ENCODE results near the gene ZNF423.

The ZNF423 gene

GRCh38 chr16:49618955-49619354 is 237.0 kb downstream of the ZNF423 start:
- DNase-seq: no peak

DNA sequence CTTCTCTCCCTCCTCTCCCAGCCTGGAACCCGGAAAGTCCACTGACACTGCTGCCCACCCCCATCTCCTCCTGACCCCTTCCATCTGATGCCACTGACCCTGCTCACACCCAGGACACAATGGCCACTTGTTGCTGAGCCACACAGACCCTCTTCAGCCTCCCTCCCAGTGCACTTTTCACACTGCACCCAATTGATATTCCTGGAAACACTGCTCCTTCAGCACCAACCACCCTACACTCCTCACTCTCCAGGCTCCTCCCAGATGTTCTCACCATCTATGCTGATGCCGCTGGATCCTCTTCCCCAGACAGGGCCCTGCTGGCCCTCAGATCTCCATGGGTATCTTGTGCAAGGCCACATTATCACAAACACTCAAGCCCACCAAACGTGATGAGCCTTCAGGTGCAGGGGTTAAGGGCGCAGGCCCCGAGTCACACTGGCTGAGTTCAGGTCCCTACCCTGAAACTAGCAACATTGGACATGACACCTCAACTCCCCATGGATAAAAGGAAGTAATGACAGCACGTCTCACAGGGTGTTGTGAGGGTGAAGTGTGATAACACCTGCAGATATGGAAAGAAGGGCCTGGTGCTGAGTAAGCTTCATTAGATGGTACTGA is 238.1 kb downstream of the ZNF423 start:
- DNase-seq: no peak

- DNase-seq: no peak
Observed at GRCh38 chr16:49617016-49617629, 238.8 kb downstream of the ZNF423 start.

DNA sequence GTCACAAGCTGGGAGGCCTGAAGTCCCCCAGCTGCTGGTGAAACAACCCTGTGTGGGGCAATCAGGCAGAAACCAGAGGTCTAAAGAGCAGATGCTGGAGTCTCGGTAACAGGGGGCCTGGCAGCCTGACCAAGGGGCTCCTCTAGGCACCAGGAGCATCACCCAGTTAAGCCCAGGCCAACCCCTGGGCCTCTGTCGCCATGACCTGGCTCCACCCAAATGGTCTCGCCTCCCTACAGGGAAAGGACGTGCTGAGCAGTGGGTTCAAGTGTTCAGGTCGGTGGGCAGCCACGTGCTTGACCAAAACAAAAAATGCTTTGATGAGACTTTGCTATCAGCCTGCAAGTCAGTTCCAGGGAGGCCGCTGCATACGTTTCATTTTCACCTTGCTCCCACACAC is 240.3 kb downstream of the ZNF423 start:
- no peak for DNase-seq

- DNase-seq: no peak
Observed at GRCh38 chr16:49610983-49611382, 244.9 kb downstream of the ZNF423 start.

DNA sequence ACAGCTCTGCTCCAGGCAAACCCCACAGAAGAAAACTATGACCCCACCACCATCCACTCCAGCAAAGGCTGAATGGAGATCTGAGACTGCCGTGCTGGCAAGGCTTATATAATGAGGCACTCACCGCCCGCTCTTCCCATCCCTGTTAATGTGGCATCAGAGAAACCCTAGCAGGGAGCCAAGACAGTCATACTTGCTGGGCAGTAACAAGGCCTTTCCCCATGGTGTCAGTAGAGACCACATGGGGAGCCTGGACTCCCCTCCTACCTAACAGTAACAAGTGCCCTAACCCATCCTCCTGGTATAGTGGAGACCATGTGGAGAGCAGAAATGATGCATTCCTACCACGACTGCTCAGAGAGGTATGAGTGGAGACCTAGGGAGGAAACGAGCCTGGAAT is 247.1 kb downstream of the ZNF423 start:
- no peak for DNase-seq

GRCh38 chr16:49608098-49608497 is 247.8 kb downstream of the ZNF423 start:
- DNase-seq: no peak

DNA sequence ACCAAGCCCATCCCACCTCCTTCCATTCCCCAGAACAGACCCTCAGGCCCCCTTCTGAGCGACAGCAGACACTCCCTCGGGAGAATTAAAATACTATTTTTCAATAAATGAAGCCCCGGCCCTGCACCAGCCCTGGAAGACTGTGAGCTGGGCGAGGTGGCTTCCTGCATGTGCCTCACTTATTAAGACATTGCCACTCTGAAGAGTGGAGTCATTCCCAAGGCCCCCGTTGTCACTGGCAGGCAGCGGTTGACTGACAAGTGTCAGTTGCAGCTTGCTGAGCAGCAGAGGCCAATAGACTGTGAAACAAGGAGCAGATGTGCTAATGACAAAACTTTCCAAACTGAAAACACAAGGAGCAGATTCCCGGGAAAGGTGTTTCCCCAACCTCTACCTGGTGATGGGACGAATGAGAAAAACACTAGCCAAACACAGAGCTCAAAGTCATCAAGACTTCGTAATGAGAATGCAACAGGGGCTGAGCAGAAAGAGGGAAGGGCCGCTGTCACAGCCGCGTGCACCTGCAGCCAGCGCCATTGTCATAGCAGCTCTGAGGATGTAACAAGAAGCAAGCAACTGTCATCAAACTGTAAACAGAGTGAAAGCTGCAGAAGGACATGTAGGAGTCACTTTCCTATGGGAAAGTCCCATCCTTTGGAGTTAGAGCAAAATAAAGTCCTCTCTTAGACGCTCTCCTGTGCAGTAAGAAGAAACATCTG is 250.2 kb downstream of the ZNF423 start:
- no peak for DNase-seq

GRCh38 chr16:49604602-49605001 is 251.3 kb downstream of the ZNF423 start:
- DNase-seq: no peak

DNA sequence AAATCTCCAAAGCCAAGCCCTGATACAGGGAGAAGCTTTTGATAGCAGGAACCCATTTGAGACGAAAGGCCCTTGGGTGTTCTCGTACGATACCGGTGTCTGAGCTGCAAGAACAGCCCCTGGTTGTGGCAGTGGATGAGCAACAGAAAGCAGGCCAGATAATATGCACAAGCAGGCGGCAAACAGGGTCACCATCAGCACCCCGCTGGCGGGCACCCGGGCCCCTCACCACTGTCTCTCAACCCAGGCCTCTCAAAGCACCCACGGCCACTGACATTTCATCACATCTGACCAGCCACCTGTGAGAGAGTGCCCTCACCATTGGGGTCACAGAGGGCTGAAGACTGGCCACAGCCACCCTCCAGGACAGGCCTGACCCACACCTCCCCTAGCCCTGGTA is 252.0 kb downstream of the ZNF423 start:
- DNase-seq: no peak

- DNase-seq: no peak
Observed at GRCh38 chr16:49602976-49603310, 253.0 kb downstream of the ZNF423 start.

- DNase-seq: no peak
Observed at GRCh38 chr16:49602201-49602975, 253.5 kb downstream of the ZNF423 start.

GRCh38 chr16:49601576-49601975 is 254.3 kb downstream of the ZNF423 start:
- no peak for DNase-seq

GRCh38 chr16:49600976-49601375 is 254.9 kb downstream of the ZNF423 start:
- DNase-seq: no peak

- DNase-seq: no peak
Observed at GRCh38 chr16:49600536-49600935, 255.4 kb downstream of the ZNF423 start.

DNA sequence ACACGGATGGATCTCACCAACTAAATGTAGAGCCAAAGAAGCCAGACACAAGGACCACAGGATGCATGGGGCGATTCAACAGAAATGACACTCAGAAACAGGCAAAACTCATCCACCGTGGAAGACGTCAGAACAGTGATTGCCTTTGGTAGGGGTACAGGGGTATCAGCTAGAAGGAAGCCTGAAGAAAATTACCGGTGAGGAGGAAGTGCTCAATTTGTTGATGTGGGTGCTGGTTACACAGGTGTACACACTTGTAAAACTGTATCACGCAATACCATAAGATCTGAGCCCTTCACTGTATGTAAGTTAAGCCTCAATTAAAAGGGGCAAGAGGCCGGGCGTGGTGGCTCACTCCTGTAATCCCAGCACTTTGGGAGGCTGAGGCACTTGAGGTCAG is 256.2 kb downstream of the ZNF423 start:
- no peak for DNase-seq

DNA sequence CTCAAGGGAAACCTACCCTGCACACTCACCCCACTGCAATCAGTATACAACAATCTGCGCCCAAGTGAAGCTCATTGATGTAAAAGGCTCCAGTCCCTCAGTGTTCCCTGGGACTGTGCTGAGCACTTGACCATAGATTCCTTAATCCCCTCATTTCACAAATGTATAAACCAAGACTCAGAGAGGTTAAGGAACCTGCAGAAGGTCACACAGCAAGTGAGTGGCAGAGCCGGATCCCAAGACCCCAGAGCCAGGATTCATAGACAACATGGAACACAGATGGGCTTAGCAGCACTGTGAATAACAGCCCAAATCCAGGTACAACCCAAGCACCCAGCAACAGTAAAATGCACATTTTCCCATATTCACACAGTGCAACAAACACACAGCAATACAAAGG is 256.6 kb downstream of the ZNF423 start:
- DNase-seq: no peak

GRCh38 chr16:49598383-49599170 is 257.3 kb downstream of the ZNF423 start:
- no peak for DNase-seq

DNA sequence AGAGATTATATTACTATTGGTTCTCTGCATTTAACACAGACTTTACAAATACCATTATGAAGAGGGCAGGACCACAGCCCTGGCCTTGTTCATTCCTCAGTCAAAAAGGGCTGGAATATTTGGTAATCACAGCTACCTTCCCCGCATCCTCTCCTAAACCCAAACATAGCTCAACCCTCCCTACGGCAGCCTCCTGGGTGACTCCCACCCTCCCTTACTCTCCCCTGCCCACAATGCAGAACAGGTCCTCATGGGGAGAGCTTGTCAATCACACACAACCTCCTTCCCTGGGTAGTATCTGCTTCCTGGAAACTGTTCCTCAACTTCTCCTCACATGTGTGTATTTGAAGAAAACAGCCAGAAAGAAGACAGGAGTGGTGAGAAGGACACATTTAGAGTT is 258.1 kb downstream of the ZNF423 start:
- no peak for DNase-seq

DNA sequence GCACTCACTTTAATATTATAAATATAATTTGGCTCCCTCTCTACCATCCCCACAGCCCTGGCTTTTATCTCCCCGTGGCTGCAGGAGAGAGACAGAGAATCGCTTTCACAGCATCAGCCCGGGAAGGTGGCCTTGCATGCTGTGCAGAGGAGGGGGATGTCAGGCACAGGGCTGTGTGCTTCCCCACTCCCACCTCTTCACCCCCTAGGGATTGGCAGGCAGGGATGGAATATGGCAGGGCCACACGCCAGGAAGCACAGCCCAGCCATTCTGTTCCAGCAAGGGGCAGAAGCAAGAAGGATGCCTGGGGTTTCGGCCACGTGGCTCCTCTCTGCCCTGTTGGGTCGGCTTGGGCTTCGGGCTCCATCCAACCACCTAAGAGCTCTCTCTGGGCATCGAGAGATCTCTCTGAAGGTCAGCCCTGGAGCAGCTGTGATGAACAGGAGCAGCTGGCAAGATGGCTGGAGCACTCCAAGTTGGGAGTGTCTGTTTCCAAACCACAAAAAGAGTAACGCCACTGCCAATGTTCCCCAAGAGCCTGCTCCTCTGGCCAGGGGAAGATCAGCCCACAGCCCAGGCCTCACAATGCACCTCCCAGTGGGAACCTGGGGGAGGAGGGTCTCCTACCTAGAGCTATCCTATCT is 259.1 kb downstream of the ZNF423 start:
- no peak for DNase-seq

DNA sequence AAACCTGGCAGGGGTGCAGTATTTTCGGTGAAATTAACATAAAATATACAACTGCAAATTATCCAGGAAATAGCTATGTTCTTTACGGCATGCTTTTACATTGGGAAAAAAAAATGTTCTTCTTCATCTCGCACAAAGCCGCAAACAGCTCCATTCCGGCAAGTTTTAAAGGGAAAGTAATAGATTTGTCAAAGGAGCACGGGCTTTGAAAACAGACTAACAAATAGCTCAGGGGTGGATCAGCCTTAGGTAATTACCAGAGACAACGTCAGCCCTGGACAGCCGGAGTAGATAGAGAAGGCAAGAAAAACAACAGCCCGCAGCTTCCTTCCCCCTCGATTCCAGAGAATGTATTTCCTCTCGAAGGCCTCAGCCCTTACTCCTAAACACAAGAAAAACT is 259.8 kb downstream of the ZNF423 start:
- no peak for DNase-seq

DNA sequence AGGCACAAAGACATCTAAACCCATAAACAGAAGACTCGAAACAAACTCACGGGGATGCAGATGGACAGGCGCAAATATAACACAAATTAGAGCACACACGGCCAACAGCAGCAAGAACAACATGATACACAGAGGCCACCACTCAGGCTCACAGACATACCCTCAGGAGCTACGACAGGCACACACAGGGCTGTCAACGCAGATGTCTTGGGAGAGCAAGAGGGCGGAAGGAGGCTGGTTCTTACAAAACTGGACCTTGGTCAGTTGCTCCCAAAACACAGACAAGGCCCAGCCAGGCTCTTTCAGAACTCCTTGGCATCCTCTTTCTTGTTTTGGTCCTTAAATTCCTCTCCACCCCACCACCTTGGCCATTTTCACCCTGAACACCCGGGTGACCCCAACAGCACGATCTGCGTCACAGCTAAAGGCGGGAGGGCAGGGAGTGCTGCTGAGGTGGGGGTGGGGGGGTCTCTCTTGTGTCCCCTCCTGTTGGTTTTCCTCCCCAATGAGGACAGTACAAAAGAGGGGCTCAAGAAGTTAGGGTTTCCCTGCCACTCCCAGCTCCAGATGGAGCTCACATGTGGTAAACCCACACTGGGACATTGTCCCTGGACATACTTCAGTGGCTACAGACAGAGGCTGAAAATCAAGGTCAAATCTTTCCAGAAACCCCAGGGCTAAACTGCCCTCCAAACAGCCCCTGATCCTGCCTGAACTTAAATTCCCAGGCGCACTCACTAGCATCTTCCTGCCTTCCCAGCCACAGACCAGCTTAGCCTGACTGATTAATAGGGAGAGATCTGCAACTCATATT is 261.0 kb downstream of the ZNF423 start:
- DNase-seq: no peak

Data from NCI-H2171 (cell line).